Activated T-helper 1 cell treated with anti-CD3 and anti-CD28 coated beads, Interleukin-12 subunit alpha, Interleukin-12 subunit beta, Interleukin-2, Interleukin-4 antibody, amounts not matched to agents 30 ng/mL and 10 ng/mL and 1 ng/mL, durations not matched to agents 14 hours and 24 hours and 36 hours (primary cell): Measurements from ENCODE around the gene SULT1A1. TPM values are rescaled to one million over a fixed set of nuclear protein-coding genes. Genes with fewer than 3 reads are reported as not detected.

Experiments used
- total RNA-seq: library from RNA; stranded (reverse); gene quantifications from 2 replicates; pipeline ENCODE4 v1.2.3, GENCODE V29; 2022

The SULT1A1 gene
- total RNA-seq, 1 donor from 2014 or later = 8.9 TPM

Other genes with a start within 250 kb of the SULT1A1 start
- gene NPIPB6, start 246.5 kb downstream of the SULT1A1 start, total RNA-seq = 2.6 and 4.1 TPM in 2 replicates
- 139 and 192 TPM in 2 replicates for gene EIF3CL, start 206.2 kb downstream of the SULT1A1 start, total RNA-seq
- gene NPIPB7, start 137.7 kb downstream of the SULT1A1 start, total RNA-seq = 0.24 TPM in 1 of 2 replicates, not detected in the other
- gene CLN3, start 118.0 kb downstream of the SULT1A1 start, total RNA-seq = 27.1 and 28.5 TPM in 2 replicates
- gene APOBR, start 115.4 kb downstream of the SULT1A1 start, total RNA-seq = 3.5 and 4.3 TPM in 2 replicates
- gene IL27, start 103.2 kb downstream of the SULT1A1 start, total RNA-seq = not detected in 2 replicates
- gene NUPR1, start 71.1 kb downstream of the SULT1A1 start, total RNA-seq = not detected in 2 replicates
- 38.6 and 39.0 TPM in 2 replicates for gene SGF29, start 56.1 kb downstream of the SULT1A1 start, total RNA-seq
- 0.12 and 0.41 TPM in 2 replicates for gene SULT1A2, start 13.0 kb downstream of the SULT1A1 start, total RNA-seq
- 0.70 and 1.2 TPM in 2 replicates for gene NPIPB8, start 28.0 kb upstream of the SULT1A1 start, total RNA-seq
- gene EIF3C, start 101.4 kb upstream of the SULT1A1 start, total RNA-seq = 1,175 and 1,207 TPM in 2 replicates
- 2.4 and 5.3 TPM in 2 replicates for gene NPIPB9, start 141.7 kb upstream of the SULT1A1 start, total RNA-seq
- 319 and 337 TPM in 2 replicates for gene ATXN2L, start 213.0 kb upstream of the SULT1A1 start, total RNA-seq
- 261 and 264 TPM in 2 replicates for gene TUFM, start 236.3 kb upstream of the SULT1A1 start, total RNA-seq